CD14-positive monocyte (primary cell): Measurements from ENCODE around the gene RASGRP2. TPM values are rescaled to one million over a fixed set of nuclear protein-coding genes. Genes with fewer than 3 reads are reported as not detected.

Experiments used
- DNase-seq, 3 donors: peaks; one replicate each; pipeline ENCODE4 v3.0.0-alpha.2; 2011 to 2022
- H2AFZ ChIP-seq: 2 replicates; pipeline ENCODE4 v1.6.0; 2012; ENCODE audit warnings: mild to moderate bottlenecking, low read depth, low read length, inconsistent platforms; ENCODE audit not compliant: insufficient read depth, poor library complexity, severe bottlenecking
- H3K27ac ChIP-seq, 2 donors: 1 replicate in 1 of 2; 2 replicates in 1 of 2; pipeline ENCODE4 v1.5.1; 2012 to 2013; ENCODE audit warnings: low read length in 2 of 2, control low read depth in 1 of 2, inconsistent platforms in 1 of 2, low read depth in 1 of 2, mild to moderate bottlenecking in 1 of 2
- H3K27me3 ChIP-seq, 2 donors: one replicate each; pipeline versions ENCODE4 v1.6.0 to v1.6.1; 2011 to 2013; ENCODE audit warnings: low read length in 2 of 2; ENCODE audit not compliant: control insufficient read depth in 2 of 2, insufficient read depth in 2 of 2
- H3K36me3 ChIP-seq, 2 donors: replicated peaks in 1 of 2; 1 replicate in 1 of 2; 2 replicates in 1 of 2; pipeline versions ENCODE4 v1.5.1 to v1.6.1; 2012 to 2013; ENCODE audit warnings: low read length in 2 of 2, control low read depth in 1 of 2, inconsistent platforms in 1 of 2, mild to moderate bottlenecking in 1 of 2; ENCODE audit not compliant: insufficient read depth in 2 of 2, control insufficient read depth in 1 of 2
- H3K4me1 ChIP-seq, 2 donors: 1 replicate in 1 of 2; 2 replicates in 1 of 2; pipeline versions ENCODE4 v1.5.1 to v1.6.1; 2012 to 2013; ENCODE audit warnings: low read length in 2 of 2, control low read depth in 1 of 2, inconsistent platforms in 1 of 2, mild to moderate bottlenecking in 1 of 2, moderate library complexity in 1 of 2; ENCODE audit not compliant: insufficient read depth in 2 of 2, control insufficient read depth in 1 of 2
- H3K4me2 ChIP-seq: replicated peaks from 2 replicates; pipeline ENCODE3; 2012; ENCODE audit warnings: low read length, moderate library complexity, mild to moderate bottlenecking; ENCODE audit not compliant: poor library complexity, severe bottlenecking; ENCODE audit errors: extremely low read depth
- H3K4me3 ChIP-seq, 3 experiments: fragments of 200-600 bp in 1 of 3; sonication (generic) in 1 of 3; replicated peaks in 1 of 3; 1 replicate in 2 of 3; 2 replicates in 1 of 3; pipeline ENCODE4 v1.5.1; 2011 to 2013; ENCODE audit warnings: low read length in 3 of 3, mild to moderate bottlenecking in 3 of 3, control low read depth in 2 of 3, low read depth in 2 of 3, inconsistent platforms in 1 of 3, moderate library complexity in 1 of 3
- H3K79me2 ChIP-seq: 2 replicates; pipeline ENCODE4 v1.6.0; 2012; ENCODE audit warnings: mild to moderate bottlenecking, control low read depth, inconsistent platforms, low read length, moderate library complexity; ENCODE audit not compliant: insufficient read depth
- H3K9ac ChIP-seq: 2 replicates; pipeline ENCODE4 v1.6.0; 2017; ENCODE audit warnings: low read length, mild to moderate bottlenecking; ENCODE audit not compliant: insufficient read depth, poor library complexity, severe bottlenecking
- H3K9me3 ChIP-seq, 2 donors: replicated peaks in 1 of 2; 1 replicate in 1 of 2; 2 replicates in 1 of 2; pipeline versions ENCODE4 v1.5.1 to v1.6.1; 2012 to 2013; ENCODE audit warnings: low read length in 2 of 2, control low read depth in 1 of 2; ENCODE audit not compliant: control insufficient read depth in 1 of 2, insufficient read depth in 1 of 2
- H4K20me1 ChIP-seq: 2 replicates; pipeline ENCODE4 v1.6.0; 2012; ENCODE audit warnings: mild to moderate bottlenecking, low read length, control low read depth, moderate library complexity; ENCODE audit not compliant: insufficient read depth
- H3K27ac Mint-ChIP-seq, 7 donors: one replicate each; pipeline ENCODE4 v1.8.0; 2020; ENCODE audit warnings: mild to moderate bottlenecking in 7 of 7, mixed read lengths in 7 of 7, moderate library complexity in 6 of 7, inconsistent platforms in 2 of 7
- H3K27me3 Mint-ChIP-seq, 3 donors: one replicate each; pipeline ENCODE4 v1.8.0; 2021 to 2022; ENCODE audit warnings: low read depth in 3 of 3, mild to moderate bottlenecking in 3 of 3, mixed read lengths in 3 of 3, moderate library complexity in 3 of 3, inconsistent platforms in 1 of 3
- H3K36me3 Mint-ChIP-seq, 2 donors: one replicate each; pipeline ENCODE4 v1.8.0; 2020; ENCODE audit warnings: mixed read lengths in 2 of 2, inconsistent platforms in 1 of 2, mild to moderate bottlenecking in 1 of 2
- H3K4me1 Mint-ChIP-seq: one replicate; pipeline ENCODE4 v1.8.0; 2020; ENCODE audit warnings: mild to moderate bottlenecking, mixed read lengths
- H3K4me3 Mint-ChIP-seq, 2 donors: one replicate each; pipeline ENCODE4 v1.8.0; 2020; ENCODE audit warnings: mild to moderate bottlenecking in 2 of 2, mixed read lengths in 2 of 2, moderate library complexity in 1 of 2
- H3K9me3 Mint-ChIP-seq, 7 donors: one replicate each; pipeline ENCODE4 v1.8.0; 2020 to 2022; ENCODE audit warnings: mixed read lengths in 7 of 7, mild to moderate bottlenecking in 6 of 7, moderate library complexity in 6 of 7, inconsistent platforms in 2 of 7
- CTCF ChIP-seq: fragments of 200-600 bp; IDR thresholded peaks from one replicate; pipeline ENCODE4 v1.8.0; 2022; ENCODE audit warnings: antibody characterized with exemption, mild to moderate bottlenecking
- WGBS: methylation state at CpG from one replicate; pipeline ENCODE4 v1.1.5; 2013; ENCODE audit warnings: missing lambda C conversion rate; ENCODE audit not compliant: insufficient coverage; 5-methylcytosine and 5-hydroxymethylcytosine counted together
- intact Hi-C, 2 donors: fragments of 100-400 bp; cut with micrococcal nuclease; formaldehyde crosslinking; loops; one replicate each; pipeline versions ENCODE4 v1.15.0 to v1.15.1; 2023
- polyA plus RNA-seq, 3 donors: library from polyadenylated mRNA; depleted of rRNA in 1 of 3; unstranded in 2 of 3; stranded (reverse) in 1 of 3; fragments of 300-500 nt in 2 of 3; fragments of >200 nt in 1 of 3; fragmentation: Illumina TruSeq in 2 of 3; gene quantifications; 1 replicate in 2 of 3; 2 replicates in 1 of 3; pipeline ENCODE4 v1.2.3, GENCODE V29; 2012 to 2021

The RASGRP2 gene
- polyA plus RNA-seq, 3 donors: 67.6 to 242 (median 68.8) TPM

DNA sequence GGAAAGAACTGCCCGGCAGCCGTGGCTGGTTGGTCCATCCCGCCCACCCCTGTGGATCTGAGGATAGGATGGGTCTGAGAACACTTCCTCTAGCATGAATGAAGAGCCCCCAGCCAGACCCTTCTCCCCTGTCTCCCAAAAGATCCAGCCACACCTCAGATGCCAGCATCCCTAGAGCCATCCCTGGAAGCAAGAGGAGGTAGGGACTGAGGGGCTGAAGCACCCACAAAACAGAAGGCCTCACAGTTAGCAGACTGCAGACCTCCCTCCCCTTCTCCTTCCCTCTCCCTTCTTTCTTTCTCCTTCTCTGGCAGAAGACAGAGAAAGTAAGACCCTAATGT, 22.6 kb downstream of the RASGRP2 start:
- H3K27me3 Mint-ChIP-seq: peaks cover 34 to 51% (median 36%) of the 10 kb centered on the region in 3 donors

DNA sequence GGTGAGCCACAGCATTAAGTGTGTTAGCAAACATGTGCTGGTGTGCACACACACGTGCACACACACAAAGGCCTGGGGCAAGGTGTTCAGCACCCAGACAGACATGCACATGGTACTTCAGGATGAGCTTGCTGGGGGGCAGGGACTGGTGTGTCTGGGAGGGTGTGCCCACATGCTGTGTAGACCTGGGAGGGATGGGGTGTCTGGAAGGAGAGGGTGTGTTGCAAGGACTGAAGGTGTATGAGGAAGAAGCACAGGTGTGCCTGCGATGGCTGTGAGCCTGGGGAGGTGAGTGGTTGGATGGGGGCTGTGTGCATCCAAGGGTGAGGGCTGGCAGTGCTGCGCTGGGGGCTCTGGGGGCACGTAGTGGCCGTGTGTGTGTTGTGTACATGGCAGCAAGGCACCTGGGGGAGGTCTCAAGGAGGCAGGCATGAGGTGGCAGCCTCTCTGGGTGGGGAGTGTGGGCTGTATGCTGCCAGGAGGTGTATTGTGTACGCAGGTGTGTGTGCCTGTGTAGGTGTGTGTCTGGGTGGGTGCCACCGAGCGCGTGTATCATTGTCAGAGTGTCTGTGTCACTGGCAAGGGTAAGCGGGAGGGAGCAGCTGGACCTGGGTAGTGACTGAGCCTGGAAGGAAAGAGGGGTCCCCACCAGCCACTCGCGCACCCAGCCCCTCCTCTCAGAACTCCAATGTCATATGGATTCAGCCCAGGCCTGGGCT, 23.1 kb downstream of the RASGRP2 start:
- H3K36me3 ChIP-seq: no peaks in the 10 kb centered on the region
- H3K9me3 Mint-ChIP-seq: peaks cover 0 to 2% (median 0%) of the 10 kb centered on the region in 7 donors
- no peak overlapping the region for H3K9ac ChIP-seq
- H4K20me1 ChIP-seq: peaks cover 19% of the 10 kb centered on the region
- peak overlapping the region in 1 of 2 donors; percentile 46 for H3K4me3 Mint-ChIP-seq
- intact Hi-C loops: loop anchor here (5.0 kb wide), 2 partner anchors 68 to 233 kb away; no protein-coding TSS in a partner anchor
- H3K9me3 ChIP-seq: no peaks in the 10 kb centered on the region
- H3K36me3 Mint-ChIP-seq: no peaks in the 10 kb centered on the region
- no peak overlapping the region for H2AFZ ChIP-seq
- no peak for DNase-seq
- H3K4me3 ChIP-seq: no peak overlapping the region
- TF ChIP-seq CTCF: no peak
- no peaks in the 10 kb centered on the region for H3K79me2 ChIP-seq
- no peak overlapping the region for H3K27ac ChIP-seq
- H3K27me3 ChIP-seq: peaks cover 5 to 44% of the 10 kb centered on the region in 2 donors
- no peak overlapping the region for H3K4me2 ChIP-seq
- H3K4me1 Mint-ChIP-seq: peaks cover 20% of the 10 kb centered on the region
- H3K27me3 Mint-ChIP-seq: peaks cover 40 to 56% (median 41%) of the 10 kb centered on the region in 3 donors
- peaks cover 15 to 27% of the 10 kb centered on the region in 2 donors for H3K4me1 ChIP-seq
- no peak overlapping the region for H3K27ac Mint-ChIP-seq
- 89% methylated on average over 7 of the region's 12 CpGs for WGBS

More for the DNA sequence above, 22.6 kb downstream of the RASGRP2 start:
- DNase-seq: no peak
- peaks cover 5 to 40% of the 10 kb centered on the region in 2 donors for H3K27me3 ChIP-seq
- H3K79me2 ChIP-seq: no peaks in the 10 kb centered on the region
- H3K9me3 Mint-ChIP-seq: peaks cover 0 to 2% (median 0%) of the 10 kb centered on the region in 7 donors
- peaks cover 0 to under 1% of the 10 kb centered on the region in 2 donors for H3K36me3 Mint-ChIP-seq
- H3K36me3 ChIP-seq: peaks cover 0 to 5% of the 10 kb centered on the region in 2 donors
- peak overlapping the region in 1 of 2 donors; percentile 46 for H3K4me3 Mint-ChIP-seq
- peaks cover 20% of the 10 kb centered on the region for H3K4me1 Mint-ChIP-seq
- H3K27ac ChIP-seq: no peak overlapping the region
- H3K4me3 ChIP-seq: no peak overlapping the region
- H3K9me3 ChIP-seq: no peaks in the 10 kb centered on the region
- WGBS: no CpG with 5 or more reads among the region's 3 CpGs
- H3K4me2 ChIP-seq: no peak overlapping the region
- peaks cover 15 to 32% of the 10 kb centered on the region in 2 donors for H3K4me1 ChIP-seq
- H3K27ac Mint-ChIP-seq: no peak overlapping the region
- intact Hi-C loops: loop anchor here (5.0 kb wide), 2 partner anchors 69 to 234 kb away; no protein-coding TSS in a partner anchor
- H3K9ac ChIP-seq: no peak overlapping the region
- TF ChIP-seq CTCF: no peak
- H2AFZ ChIP-seq: no peak overlapping the region
- peaks cover 23% of the 10 kb centered on the region for H4K20me1 ChIP-seq
